ENCODE results near the gene MAML2. TPM values are rescaled to one million over a fixed set of nuclear protein-coding genes. Genes with fewer than 3 reads are reported as not detected.

Gene MAML2
- total RNA-seq, 1 experiment from 2014 or later = 2.7 TPM

DNA sequence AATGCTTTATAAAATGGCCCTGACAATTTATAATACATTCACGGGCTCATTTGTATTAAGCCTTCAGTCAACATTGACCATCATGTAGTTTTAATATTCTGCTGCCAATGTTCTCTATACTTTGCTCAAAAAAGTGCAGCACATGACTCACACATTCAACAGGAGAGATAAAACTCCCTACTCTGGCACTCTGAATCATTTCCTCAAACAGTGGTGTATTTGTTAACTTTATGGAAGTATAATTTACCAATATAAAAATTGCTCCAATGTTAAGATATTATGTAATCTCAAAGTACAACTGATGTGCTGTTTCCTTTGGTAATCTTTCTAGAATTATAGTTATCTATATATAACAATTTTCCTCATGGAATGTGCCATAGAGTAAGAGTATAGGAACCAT, 39.9 kb downstream of the MAML2 start:
- H4K5ac ChIP-seq (ENCODE audit: insufficient read length, low read depth, low read length) = no peak overlapping the region
- no peak overlapping the region for H4K8ac ChIP-seq (replicated peaks; ENCODE audit: insufficient read length, low read depth, low read length)
- H3K9ac ChIP-seq (ENCODE audit: extremely low read depth, insufficient read length, low read length) = no peak overlapping the region
- H3K27ac Mint-ChIP-seq = no peak overlapping the region
- no peaks in the 10 kb centered on the region for H3K27me3 ChIP-seq (ENCODE audit: insufficient read depth, low read length)
- no peak overlapping the region for H2AK5ac ChIP-seq (ENCODE audit: insufficient read length, low read length)
- H3K56ac ChIP-seq (ENCODE audit: insufficient read length, low read depth, low read length) = no peak overlapping the region
- TF ChIP-seq, protein P1, sequence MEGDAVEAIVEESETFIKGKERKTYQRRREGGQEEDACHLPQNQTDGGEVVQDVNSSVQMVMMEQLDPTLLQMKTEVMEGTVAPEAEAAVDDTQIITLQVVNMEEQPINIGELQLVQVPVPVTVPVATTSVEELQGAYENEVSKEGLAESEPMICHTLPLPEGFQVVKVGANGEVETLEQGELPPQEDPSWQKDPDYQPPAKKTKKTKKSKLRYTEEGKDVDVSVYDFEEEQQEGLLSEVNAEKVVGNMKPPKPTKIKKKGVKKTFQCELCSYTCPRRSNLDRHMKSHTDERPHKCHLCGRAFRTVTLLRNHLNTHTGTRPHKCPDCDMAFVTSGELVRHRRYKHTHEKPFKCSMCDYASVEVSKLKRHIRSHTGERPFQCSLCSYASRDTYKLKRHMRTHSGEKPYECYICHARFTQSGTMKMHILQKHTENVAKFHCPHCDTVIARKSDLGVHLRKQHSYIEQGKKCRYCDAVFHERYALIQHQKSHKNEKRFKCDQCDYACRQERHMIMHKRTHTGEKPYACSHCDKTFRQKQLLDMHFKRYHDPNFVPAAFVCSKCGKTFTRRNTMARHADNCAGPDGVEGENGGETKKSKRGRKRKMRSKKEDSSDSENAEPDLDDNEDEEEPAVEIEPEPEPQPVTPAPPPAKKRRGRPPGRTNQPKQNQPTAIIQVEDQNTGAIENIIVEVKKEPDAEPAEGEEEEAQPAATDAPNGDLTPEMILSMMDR (conservative IDR thresholded peaks at IDR 0.05) = no peak
- no peak overlapping the region for H3K14ac ChIP-seq (ENCODE audit: insufficient read depth, low read length)
- no peaks in the 10 kb centered on the region for H3K23me2 ChIP-seq (ENCODE audit: insufficient read length, low read depth, low read length, poor library complexity, severe bottlenecking)
- no peak overlapping the region for H2BK12ac ChIP-seq (ENCODE audit: insufficient read length, low read depth, low read length)
- no peak overlapping the region for H2AFZ ChIP-seq (ENCODE audit: low read length)
- no peaks in the 10 kb centered on the region for H3K27me3 Mint-ChIP-seq (ENCODE audit: low read depth)
- H3K4me3 Mint-ChIP-seq = no peak overlapping the region
- H3K27ac ChIP-seq (ENCODE audit: insufficient read length, low read depth, low read length) = no peak overlapping the region
- H3K9me3 Mint-ChIP-seq = no peaks in the 10 kb centered on the region
- H2BK120ac ChIP-seq (ENCODE audit: low read depth, low read length, poor library complexity, severe bottlenecking) = no peak overlapping the region
- no peak overlapping the region for H3K18ac ChIP-seq (ENCODE audit: insufficient read length, low read depth, low read length)
- H3K4me2 ChIP-seq (ENCODE audit: insufficient read depth, insufficient read length, low read length) = no peak overlapping the region
- peaks cover 10% of the 10 kb centered on the region; the same call in 1 of the 2 replicates for H3K4me1 ChIP-seq (ENCODE audit: insufficient read depth, low read length)
- DNase-seq = no peak
- no peak overlapping the region for H2BK15ac ChIP-seq (ENCODE audit: low read depth, low read length)
- no peak overlapping the region for H2BK5ac ChIP-seq (ENCODE audit: insufficient read length, low read length)
- H3K79me2 ChIP-seq (ENCODE audit: insufficient read depth, low read length) = 0 out of 2 replicates have a peak, but pooled peaks cover 1% of the 10 kb centered on the region
- no CpG with 5 or more reads among the region's 1 CpG for WGBS (ENCODE audit: extremely low coverage, insufficient read length, low lambda C conversion rate)
- no peak overlapping the region for H3K23ac ChIP-seq (ENCODE audit: insufficient read length, low read depth, low read length)
- no peak overlapping the region for H2BK20ac ChIP-seq (ENCODE audit: low read depth, low read length, poor library complexity, severe bottlenecking)
- no peaks in the 10 kb centered on the region for H3K9me3 ChIP-seq (ENCODE audit: control insufficient read depth, low read depth, low read length)
- no peaks in the 10 kb centered on the region for H3K36me3 Mint-ChIP-seq (ENCODE audit: insufficient read depth in 1 of 3, low read depth in 3 of 3)
- H3K4ac ChIP-seq (ENCODE audit: low read depth, low read length) = no peak overlapping the region
- H3K79me1 ChIP-seq (ENCODE audit: insufficient read depth, low read depth, low read length, poor library complexity, severe bottlenecking) = peaks cover 2% of the 10 kb centered on the region
- H4K91ac ChIP-seq (ENCODE audit: insufficient read length, low read depth, low read length) = no peak overlapping the region
- H3T11ph ChIP-seq (ENCODE audit: low read length) = no peak overlapping the region
- H3K4me1 Mint-ChIP-seq = peaks cover 26 to 38% of the 10 kb centered on the region in 2 experiments
- no peaks in the 10 kb centered on the region for H4K20me1 ChIP-seq (ENCODE audit: control insufficient read depth, insufficient read depth, insufficient read length)
